Prostate gland (tissue), 2 donors: ENCODE data around the gene HSP90AB1.

Source experiments
- CTCF ChIP-seq, 4 experiments: fragments of 200-600 bp in 2 of 4; fragments of 450-650 bp in 2 of 4; sonication (generic) in 2 of 4; IDR thresholded peaks; 1 replicate in 3 of 4; 2 replicates in 1 of 4; pipeline ENCODE4 v1.5.1; 2016 to 2019; ENCODE audit warnings: antibody characterized with exemption in 4 of 4, mild to moderate bottlenecking in 2 of 4, moderate library complexity in 2 of 4
- POLR2A ChIP-seq: fragments of 450-650 bp; IDR thresholded peaks from one replicate; pipeline ENCODE4 v1.6.1; 2016; ENCODE audit warnings: antibody characterized with exemption, mild to moderate bottlenecking
- POLR2AphosphoS5 ChIP-seq: sonication (generic); formaldehyde crosslinking; IDR thresholded peaks from one replicate; pipeline ENCODE4 v1.6.1; 2017; ENCODE audit warnings: antibody characterized with exemption

GRCh38 chr6:44267252-44267651, 20.4 kb downstream of the HSP90AB1 start:
- TF ChIP-seq CTCF (IDR thresholded peaks at IDR 0.05) = no peak
- no peak for TF ChIP-seq POLR2A
- no peak for TF ChIP-seq POLR2AphosphoS5
